Smooth muscle cell (in vitro differentiated cells): ENCODE data around the gene TNFSF13. TPM values are rescaled to one million over a fixed set of nuclear protein-coding genes. Genes with fewer than 3 reads are reported as not detected.

Experiments
- DNase-seq: peaks from one replicate; lab custom pipeline; 2025; ENCODE audit not compliant: unreplicated experiment; lab: John Stamatoyannopoulos, UW
- H2AFZ ChIP-seq: fragments of 200-600 bp; sonication (generic); 2 replicates; pipeline ENCODE4 v1.6.0; 2016; ENCODE audit warnings: antibody characterized with exemption, low read depth, mild to moderate bottlenecking
- H3F3A ChIP-seq: fragments of 200-600 bp; sonication (generic); 2 replicates; pipeline ENCODE4 v1.6.0; 2017; ENCODE audit warnings: antibody characterized with exemption, low read depth
- H3K27ac ChIP-seq: fragments of 200-600 bp; sonication (generic); 2 replicates; pipeline ENCODE4 v1.5.1; 2016; ENCODE audit warnings: low read depth, mild to moderate bottlenecking
- H3K27me3 ChIP-seq: fragments of 200-600 bp; sonication (generic); 2 replicates; pipeline ENCODE4 v1.6.1; 2016; ENCODE audit warnings: low read depth, mild to moderate bottlenecking
- H3K36me3 ChIP-seq: fragments of 200-600 bp; sonication (generic); 2 replicates; pipeline ENCODE4 v1.5.1; 2016; ENCODE audit warnings: low read depth
- H3K4me1 ChIP-seq: fragments of 200-600 bp; sonication (generic); 2 replicates; pipeline ENCODE4 v1.5.1; 2016; ENCODE audit warnings: low read depth
- H3K4me2 ChIP-seq: fragments of 200-600 bp; sonication (generic); 2 replicates; pipeline ENCODE4 v1.6.0; 2016; ENCODE audit warnings: mild to moderate bottlenecking
- H3K4me3 ChIP-seq: fragments of 200-600 bp; sonication (generic); 2 replicates; pipeline ENCODE4 v1.5.1; 2016; ENCODE audit warnings: mild to moderate bottlenecking
- H3K79me2 ChIP-seq: fragments of 200-600 bp; sonication (generic); 2 replicates; pipeline ENCODE4 v1.6.0; 2016; ENCODE audit warnings: low read depth, mild to moderate bottlenecking
- H3K9ac ChIP-seq: fragments of 200-600 bp; sonication (generic); 2 replicates; pipeline ENCODE4 v1.6.0; 2016; ENCODE audit warnings: low read depth
- H3K9me3 ChIP-seq: fragments of 200-600 bp; sonication (generic); replicated peaks from 2 replicates; pipeline ENCODE4 v1.5.1; 2016; ENCODE audit warnings: low read depth
- H4K20me1 ChIP-seq: fragments of 200-600 bp; sonication (generic); 2 replicates; pipeline ENCODE4 v1.6.0; 2016; ENCODE audit warnings: low read depth
- WGBS: methylation state at CpG from one replicate; pipeline ENCODE4 v1.1.7; 2016; ENCODE audit warnings: low lambda C conversion rate; 5-methylcytosine and 5-hydroxymethylcytosine counted together
- polyA plus RNA-seq: library from polyadenylated mRNA; unstranded; fragments of >200 nt; fragmentation: Nextera tagmentation; extraction: Ambion mirVana; gene quantifications from 2 replicates; pipeline ENCODE4 v1.2.1, GENCODE V29; 2016
- total RNA-seq: library from RNA; depleted of rRNA; stranded (reverse); fragments of >200 nt; gene quantifications from 2 replicates; pipeline ENCODE4 v1.2.3, GENCODE V29; 2014
- TF ChIP-seq, protein P1 (sequence below): fragments of 200-600 bp; sonication (generic); IDR thresholded peaks from 2 replicates; pipeline ENCODE4 v1.5.1; 2017; ENCODE audit warnings: borderline replicate concordance, mild to moderate bottlenecking, antibody characterized with exemption; ENCODE audit not compliant: insufficient read depth, poor library complexity, severe bottlenecking

Gene TNFSF13
- total and polyA plus RNA-seq, 2 experiments from 2014 or later: 0.38 to 4.1 TPM

DNA sequence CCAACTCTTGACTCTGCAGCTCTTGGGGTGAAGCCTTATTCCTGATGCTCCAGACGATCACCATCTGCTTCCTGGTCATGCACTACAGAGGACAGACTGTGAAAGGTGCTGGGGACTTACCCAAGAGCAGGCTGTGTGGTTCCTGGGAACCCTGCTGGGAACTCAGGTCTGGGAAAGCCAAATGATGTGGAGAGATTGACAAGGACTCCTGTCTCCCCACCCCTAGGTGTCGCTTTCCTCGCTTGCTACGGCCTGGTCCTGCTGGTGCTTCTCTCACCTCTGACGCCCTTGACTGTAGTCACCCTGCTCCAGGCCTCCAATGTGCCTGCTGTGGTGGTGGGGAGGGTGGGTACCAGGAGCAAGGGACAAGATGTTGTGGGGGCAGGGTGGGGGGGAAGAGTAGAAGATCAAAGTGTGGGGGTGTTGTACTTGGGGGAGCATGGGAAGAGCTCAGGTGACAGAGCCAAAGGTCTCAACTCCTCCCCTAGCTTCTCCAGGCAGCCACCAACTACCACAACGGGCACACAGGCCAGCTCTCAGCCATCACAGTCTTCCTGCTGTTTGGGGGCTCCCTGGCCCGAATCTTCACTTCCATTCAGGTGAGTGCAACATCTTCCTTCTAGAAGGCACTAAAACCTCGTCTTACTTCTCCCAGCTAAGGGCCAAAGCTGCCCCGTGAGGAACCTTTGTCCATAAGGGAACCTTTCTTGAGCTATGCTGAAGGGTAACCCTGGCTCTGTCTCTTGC lies 28.3 kb downstream of the TNFSF13 start:
- no peak for DNase-seq
- peaks cover 47% of the 10 kb centered on the region for H3K4me1 ChIP-seq
- H3K9me3 ChIP-seq: no peaks in the 10 kb centered on the region
- TF ChIP-seq, protein P1, sequence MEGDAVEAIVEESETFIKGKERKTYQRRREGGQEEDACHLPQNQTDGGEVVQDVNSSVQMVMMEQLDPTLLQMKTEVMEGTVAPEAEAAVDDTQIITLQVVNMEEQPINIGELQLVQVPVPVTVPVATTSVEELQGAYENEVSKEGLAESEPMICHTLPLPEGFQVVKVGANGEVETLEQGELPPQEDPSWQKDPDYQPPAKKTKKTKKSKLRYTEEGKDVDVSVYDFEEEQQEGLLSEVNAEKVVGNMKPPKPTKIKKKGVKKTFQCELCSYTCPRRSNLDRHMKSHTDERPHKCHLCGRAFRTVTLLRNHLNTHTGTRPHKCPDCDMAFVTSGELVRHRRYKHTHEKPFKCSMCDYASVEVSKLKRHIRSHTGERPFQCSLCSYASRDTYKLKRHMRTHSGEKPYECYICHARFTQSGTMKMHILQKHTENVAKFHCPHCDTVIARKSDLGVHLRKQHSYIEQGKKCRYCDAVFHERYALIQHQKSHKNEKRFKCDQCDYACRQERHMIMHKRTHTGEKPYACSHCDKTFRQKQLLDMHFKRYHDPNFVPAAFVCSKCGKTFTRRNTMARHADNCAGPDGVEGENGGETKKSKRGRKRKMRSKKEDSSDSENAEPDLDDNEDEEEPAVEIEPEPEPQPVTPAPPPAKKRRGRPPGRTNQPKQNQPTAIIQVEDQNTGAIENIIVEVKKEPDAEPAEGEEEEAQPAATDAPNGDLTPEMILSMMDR: no peak
- no peak overlapping the region for H2AFZ ChIP-seq
- H3K9ac ChIP-seq: no peak overlapping the region
- peak overlapping the region; percentile 96 for H3K27ac ChIP-seq
- H3F3A ChIP-seq: peaks cover 9% of the 10 kb centered on the region
- H3K4me3 ChIP-seq: no peak overlapping the region
- H3K79me2 ChIP-seq: peaks cover 29% of the 10 kb centered on the region
- 81% methylated on average over 9 of the region's 9 CpGs for WGBS
- peaks cover 9% of the 10 kb centered on the region for H4K20me1 ChIP-seq
- peak overlapping the region; percentile 14 for H3K4me2 ChIP-seq
- H3K36me3 ChIP-seq: no peaks in the 10 kb centered on the region
- H3K27me3 ChIP-seq: no peaks in the 10 kb centered on the region

DNA sequence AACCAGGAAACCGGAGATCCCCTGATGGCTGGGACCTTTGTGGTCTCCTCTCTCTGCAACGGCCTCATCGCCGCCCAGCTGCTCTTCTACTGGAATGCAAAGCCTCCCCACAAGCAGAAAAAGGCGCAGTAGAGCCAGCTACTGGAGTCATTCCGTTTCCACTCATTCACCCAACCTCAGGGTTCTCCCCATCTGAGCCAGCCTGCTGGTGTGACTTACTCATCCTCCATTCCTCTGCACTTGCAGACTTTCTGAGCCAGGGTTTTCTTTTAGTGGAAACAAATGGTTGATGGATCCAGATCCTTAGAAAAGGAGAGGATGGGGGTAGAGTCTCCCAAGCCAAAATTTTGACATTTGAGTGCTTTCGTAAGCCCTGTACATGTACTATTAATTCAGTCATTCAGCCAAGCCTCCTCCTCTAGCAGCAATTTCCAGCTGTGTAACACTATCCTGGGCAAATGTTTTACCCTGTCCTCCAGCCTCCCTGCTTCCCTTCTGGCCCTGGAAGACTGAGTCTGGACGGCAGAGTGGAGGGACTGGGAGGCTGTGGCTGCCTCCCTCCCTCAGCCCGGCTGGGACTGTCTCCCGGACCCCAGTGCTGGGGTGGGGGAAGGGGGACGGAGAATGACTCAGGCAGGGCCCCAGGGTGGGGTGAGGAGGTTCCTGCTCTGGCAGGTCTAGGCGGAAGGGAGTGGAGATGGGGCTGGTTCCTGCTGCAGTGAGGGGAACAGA lies 29.0 kb downstream of the TNFSF13 start:
- Histone ChIP-seq H3F3A (peaks cover 9% of the 10 kb centered on the region), H4K20me1 (peaks cover 9% of the 10 kb centered on the region), H3K9me3 (no peaks in the 10 kb centered on the region), H3K79me2 (peaks cover 23% of the 10 kb centered on the region), H3K36me3 (no peaks in the 10 kb centered on the region), H3K9ac (peak overlapping the region; percentile 37), H2AFZ (no peak overlapping the region), H3K27me3 (no peaks in the 10 kb centered on the region), H3K27ac (peak overlapping the region; percentile 96), H3K4me1 (peaks cover 43% of the 10 kb centered on the region), H3K4me2 (peak overlapping the region; percentile 77), H3K4me3 (no peak overlapping the region)
- TF ChIP-seq, protein P1: no peak
- 60% methylated on average over 11 of the region's 12 CpGs for WGBS
- no peak for DNase-seq

DNA sequence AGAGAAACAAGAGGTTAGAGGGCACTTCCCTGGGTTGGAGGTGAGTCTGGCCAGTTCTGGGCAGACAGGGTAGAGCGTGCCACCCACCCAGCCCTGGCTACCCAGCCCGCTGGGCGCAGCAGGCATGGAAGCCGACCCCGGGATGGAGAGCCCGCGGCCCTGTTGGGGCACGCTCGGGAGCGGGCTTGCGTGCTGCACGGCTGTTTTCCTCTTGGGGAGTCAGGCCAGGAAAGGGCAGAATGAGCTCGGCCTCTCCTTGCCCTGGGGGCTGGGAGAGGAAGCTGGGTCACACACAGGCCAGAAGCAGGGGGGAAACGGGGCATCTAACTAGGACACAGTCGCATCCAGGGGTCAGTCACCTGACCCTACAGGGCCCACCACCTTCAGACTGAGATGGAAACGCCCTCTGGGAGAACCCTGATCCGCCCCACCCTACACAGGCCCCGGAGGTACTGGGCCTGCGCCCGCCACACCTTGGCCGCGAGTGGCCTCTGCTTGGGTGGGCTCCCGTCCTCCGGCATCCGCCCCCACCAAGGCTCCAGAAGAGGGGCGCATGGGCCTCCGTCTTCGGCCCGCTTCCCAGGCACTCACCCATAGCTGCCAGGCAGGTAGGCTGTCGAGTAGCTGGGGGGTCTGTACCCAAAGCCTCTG lies 30.1 kb downstream of the TNFSF13 start:
- TF ChIP-seq, protein P1: no peak
- Histone ChIP-seq H3F3A (peaks cover 5% of the 10 kb centered on the region), H3K27me3 (no peaks in the 10 kb centered on the region), H3K4me3 (peak overlapping the region; percentile 38), H4K20me1 (peaks cover 9% of the 10 kb centered on the region), H3K36me3 (no peaks in the 10 kb centered on the region), H3K27ac (peak overlapping the region; percentile 96), H3K9ac (peak overlapping the region; percentile 54), H2AFZ (no peak overlapping the region), H3K9me3 (no peaks in the 10 kb centered on the region), H3K79me2 (peaks cover 17% of the 10 kb centered on the region), H3K4me2 (peak overlapping the region; percentile 77), H3K4me1 (peaks cover 35% of the 10 kb centered on the region)
- WGBS: 66% methylated on average over 28 of the region's 30 CpGs
- DNase-seq: no peak
